WTC11 (cell line): ENCODE data around the gene PRR5L.

Experiments
- CTCF ChIP-seq: fragments of 200-600 bp; IDR thresholded peaks from 2 replicates; pipeline ENCODE4 v1.8.0; 2022; ENCODE audit warnings: antibody characterized with exemption
- FOXJ3 ChIP-seq: sonication (generic); formaldehyde crosslinking; IDR thresholded peaks from 2 replicates; pipeline ENCODE4 v1.9.0; 2021; ENCODE audit warnings: missing genetic modification reagents, mild to moderate bottlenecking, borderline replicate concordance
- ZNF263 ChIP-seq: sonication (generic); formaldehyde crosslinking; IDR thresholded peaks from 2 replicates; pipeline ENCODE4 v1.8.1; 2022; ENCODE audit warnings: low read depth, mild to moderate bottlenecking, moderate library complexity, missing genetic modification reagents
- ZNF416 ChIP-seq: fragments of 250-450 bp; sonication (Bioruptor Pico); IDR thresholded peaks from 2 replicates; pipeline ENCODE4 v1.9.0; 2021; ENCODE audit warnings: mild to moderate bottlenecking, inconsistent platforms

GRCh38 chr11:36374726-36375125 lies 78.6 kb downstream of the PRR5L start:
- no peak for TF ChIP-seq CTCF
- TF ChIP-seq ZNF263 (CRISPR knock-in tag): no peak
- TF ChIP-seq FOXJ3 (CRISPR knock-in tag): no peak
- no peak for TF ChIP-seq ZNF416
